Bronchial epithelial cell (primary cell): ENCODE measurements around the gene PPP1R12C. TPM values are rescaled to one million over a fixed set of nuclear protein-coding genes. Genes with fewer than 3 reads are reported as not detected.

Experiments
- DNase-seq: peaks from one replicate; pipeline ENCODE4 v3.0.0-alpha.2; 2010; ENCODE audit warnings: low read depth
- FAIRE-seq: peaks from 2 replicates; lab custom pipeline; 2011; peaks lifted over from hg19 to GRCh38; lab: Jason Lieb, UNC
- H3K27me3 ChIP-seq: 2 replicates; pipeline ENCODE4 v1.5.1; 2011; ENCODE audit warnings: low read length; ENCODE audit not compliant: control insufficient read depth, insufficient read depth
- H3K36me3 ChIP-seq: 2 replicates; pipeline ENCODE4 v1.5.1; 2011; ENCODE audit warnings: low read length; ENCODE audit not compliant: control insufficient read depth, insufficient read depth
- H3K4me3 ChIP-seq: 2 replicates; pipeline ENCODE4 v1.5.1; 2011; ENCODE audit warnings: mild to moderate bottlenecking, low read depth, low read length, control low read depth
- CTCF ChIP-seq: IDR thresholded peaks from 2 replicates; pipeline ENCODE4 v1.5.1; 2011; ENCODE audit warnings: mild to moderate bottlenecking, moderate library complexity, low read length, control low read depth, inconsistent platforms; ENCODE audit not compliant: insufficient read depth, severe bottlenecking
- total RNA-seq: library from RNA; depleted of rRNA; stranded (reverse); fragments of >200 nt; gene quantifications from 2 replicates; pipeline ENCODE4 v1.2.1, GENCODE V29; 2014

PPP1R12C gene
- total RNA-seq, 1 donor from 2014 or later: 22.9 TPM

GRCh38 chr19:55147545-55148251, 30.3 kb upstream of the PPP1R12C start:
- DNase-seq (no peak), FAIRE-seq (no peak)
- H3K36me3 ChIP-seq: no peaks in the 10 kb centered on the region
- no peak for TF ChIP-seq CTCF
- no peak overlapping the region for H3K4me3 ChIP-seq
- no peaks in the 10 kb centered on the region for H3K27me3 ChIP-seq

GRCh38 chr19:55146705-55147273, 29.4 kb upstream of the PPP1R12C start:
- Histone ChIP-seq H3K4me3 (peak overlapping the region; percentile 40), H3K36me3 (no peaks in the 10 kb centered on the region), H3K27me3 (no peaks in the 10 kb centered on the region)
- FAIRE-seq (no peak), DNase-seq (peak; percentile 8)
- TF ChIP-seq CTCF: no peak

- no peaks in the 10 kb centered on the region for H3K27me3 ChIP-seq
These were observed 28.8 kb upstream of the PPP1R12C start for GRCh38 chr19:55146078-55146704.

GRCh38 chr19:55145232-55145631, 27.8 kb upstream of the PPP1R12C start:
- no peak for FAIRE-seq
- no peaks in the 10 kb centered on the region for H3K27me3 ChIP-seq
- no peak for TF ChIP-seq CTCF

More at GRCh38 chr19:55146078-55146704, 28.8 kb upstream of the PPP1R12C start:
- DNase-seq (no peak), FAIRE-seq (no peak)
- TF ChIP-seq CTCF: peak; percentile 80
- H3K4me3 ChIP-seq: peak overlapping the region; percentile 40
- H3K36me3 ChIP-seq: no peaks in the 10 kb centered on the region

GRCh38 chr19:55141696-55142095, 24.3 kb upstream of the PPP1R12C start:
- no peak for TF ChIP-seq CTCF
- DNase-seq (no peak), FAIRE-seq (no peak)
- H3K4me3 ChIP-seq: no peak overlapping the region
- no peaks in the 10 kb centered on the region for H3K27me3 ChIP-seq
- H3K36me3 ChIP-seq: no peaks in the 10 kb centered on the region

More at GRCh38 chr19:55145232-55145631, 27.8 kb upstream of the PPP1R12C start:
- H3K4me3 ChIP-seq: no peak overlapping the region
- DNase-seq: no peak
- no peaks in the 10 kb centered on the region for H3K36me3 ChIP-seq
